K562 (cell line): ENCODE results near the gene CLTB. TPM values are rescaled to one million over a fixed set of nuclear protein-coding genes. Genes with fewer than 3 reads are reported as not detected.
A peak's percentile ranks its signal among the peaks of the same experiment; 100 is the strongest.

Source experiments
- EP300 ChIP-seq: IDR thresholded peaks from 2 replicates; pipeline ENCODE4 v1.6.1; 2012; ENCODE audit warnings: low read length, improper control_type of control experiment
- ETV6 ChIP-seq, 3 experiments: fragments of 150-350 bp in 1 of 3; sonication (generic) in 1 of 3; formaldehyde crosslinking in 1 of 3; IDR thresholded peaks; 2 replicates each; pipeline versions ENCODE4 v1.6.1 to v1.8.0; 2014 to 2022; ENCODE audit warnings: borderline replicate concordance in 2 of 3, low read depth in 2 of 3, antibody characterized with exemption in 1 of 3, low read length in 1 of 3, mild to moderate bottlenecking in 1 of 3, missing genetic modification reagents in 1 of 3
- FOXJ3 ChIP-seq: sonication (generic); formaldehyde crosslinking; IDR thresholded peaks from 2 replicates; pipeline ENCODE4 v1.4.0; 2020; ENCODE audit warnings: mild to moderate bottlenecking, missing genetic modification reagents
- FOXK1 ChIP-seq: sonication (generic); formaldehyde crosslinking; IDR thresholded peaks from 2 replicates; pipeline ENCODE4 v1.8.0; 2022; ENCODE audit warnings: missing genetic modification reagents, mild to moderate bottlenecking, borderline replicate concordance
- GATA2 ChIP-seq: sonication (generic); formaldehyde crosslinking; IDR thresholded peaks from 2 replicates; pipeline ENCODE4 v1.4.0; 2020; ENCODE audit warnings: mild to moderate bottlenecking, missing genetic modification reagents
- HDAC2 ChIP-seq: fragments of 450-650 bp; IDR thresholded peaks from 2 replicates; pipeline ENCODE4 v1.6.1; 2016; ENCODE audit warnings: mild to moderate bottlenecking
- HIVEP1 ChIP-seq: fragments of 250-450 bp; sonication (Bioruptor Pico); IDR thresholded peaks from 2 replicates; pipeline ENCODE4 v1.4.0; 2020; ENCODE audit warnings: mild to moderate bottlenecking
- JUND ChIP-seq, 2 experiments: IDR thresholded peaks; 2 replicates in 1 of 2; 3 replicates in 1 of 2; pipeline ENCODE4 v1.6.1; 2011; ENCODE audit warnings: borderline replicate concordance in 2 of 2, low read depth in 2 of 2, low read length in 2 of 2, improper control_type of control experiment in 1 of 2, missing biosample characterization in 1 of 2, missing genetic modification characterization in 1 of 2, missing genetic modification reagents in 1 of 2
- MTA3 ChIP-seq: fragments of 450-650 bp; formaldehyde crosslinking; IDR thresholded peaks from 2 replicates; pipeline ENCODE4 v1.6.1; 2017; ENCODE audit warnings: mild to moderate bottlenecking, borderline replicate concordance
- RBFOX2 ChIP-seq: fragments of 200-400 bp; formaldehyde crosslinking; IDR thresholded peaks from 2 replicates; pipeline ENCODE4 v1.6.1; 2017; ENCODE audit warnings: low read depth, mild to moderate bottlenecking, low read length, moderate library complexity
- RFX5 ChIP-seq: IDR thresholded peaks from 2 replicates; pipeline ENCODE4 v1.6.1; 2011; ENCODE audit warnings: low read depth, mild to moderate bottlenecking, improper control_type of control experiment, low read length
- SIN3B ChIP-seq: fragments of 450-650 bp; IDR thresholded peaks from 2 replicates; pipeline ENCODE4 v1.6.1; 2017; ENCODE audit warnings: low read depth, mild to moderate bottlenecking, moderate library complexity
- SRF ChIP-seq, 2 experiments: fragments of 250-450, 450-650 bp in 1 of 2; sonication (Bioruptor Pico) in 1 of 2; sonication (generic) in 1 of 2; formaldehyde crosslinking; IDR thresholded peaks; 2 replicates each; pipeline versions ENCODE4 v1.5.0 to v1.5.1; 2020 to 2022; ENCODE audit warnings: mild to moderate bottlenecking in 1 of 2, missing genetic modification reagents in 1 of 2
- TEAD4 ChIP-seq, 2 experiments: sonication (generic) in 1 of 2; formaldehyde crosslinking in 1 of 2; IDR thresholded peaks; 2 replicates each; pipeline versions ENCODE4 v1.6.1 to v1.8.0; 2012 to 2022; ENCODE audit warnings: borderline replicate concordance in 1 of 2, inconsistent platforms in 1 of 2, low read length in 1 of 2, mild to moderate bottlenecking in 1 of 2, missing genetic modification reagents in 1 of 2
- TSC22D4 ChIP-seq: fragments of 450-650 bp; IDR thresholded peaks from 2 replicates; pipeline ENCODE4 v1.6.1; 2016; ENCODE audit warnings: missing genetic modification characterization, missing biosample characterization, control low read depth
- YY1 ChIP-seq, 3 experiments: IDR thresholded peaks; 2 replicates each; pipeline ENCODE4 v1.6.1; 2011; ENCODE audit warnings: low read length in 2 of 3, mild to moderate bottlenecking in 2 of 3, moderate library complexity in 2 of 3, borderline replicate concordance in 1 of 3, control low read depth in 1 of 3, low read depth in 1 of 3; ENCODE audit not compliant: insufficient read depth in 3 of 3, insufficient replicate concordance in 2 of 3, control insufficient read depth in 1 of 3, insufficient read length in 1 of 3; ENCODE audit errors: extremely low read depth in 1 of 3
- ZNF134 ChIP-seq: fragments of 250-450 bp; sonication (Bioruptor Pico); conservative IDR thresholded peaks from 2 replicates; pipeline ENCODE4 v1.4.0; 2020
- ZNF239 ChIP-seq: fragments of 250-450 bp; sonication (Bioruptor Pico); IDR thresholded peaks from 2 replicates; pipeline ENCODE4 v1.4.0; 2020; ENCODE audit warnings: mild to moderate bottlenecking
- ZNF282 ChIP-seq: sonication (generic); formaldehyde crosslinking; IDR thresholded peaks from 2 replicates; pipeline ENCODE4 v1.8.1; 2023; ENCODE audit warnings: missing genetic modification reagents
- polyA plus RNA-seq, 8 experiments: library from polyadenylated mRNA; depleted of rRNA in 4 of 8; stranded (reverse) in 5 of 8; unstranded in 3 of 8; fragments of >200 nt; fragmentation: Nextera tagmentation in 2 of 8; fragmentation: Illumina TruSeq in 1 of 8; extraction: Ambion mirVana in 2 of 8; extraction: Trizol in 1 of 8; gene quantifications; 2 replicates each; pipeline versions ENCODE4 v1.2.1 to v1.2.3, GENCODE V29; 2011 to 2014; ENCODE audit warnings: inconsistent platforms in 1 of 8, missing spikeins in 1 of 8
- total RNA-seq, 7 experiments: library from RNA; depleted of rRNA in 6 of 7; stranded (reverse); fragments of >200 nt in 6 of 7; fragmentation: Illumina TruSeq in 2 of 7; extraction: Trizol in 2 of 7; gene quantifications; 2 replicates each; pipeline versions ENCODE4 v1.2.1 to v1.2.3, GENCODE V29; 2011 to 2021; ENCODE audit warnings: low replicate concordance in 1 of 7
- TF ChIP-seq, protein P1 (sequence below): sonication (generic); formaldehyde crosslinking; IDR thresholded peaks from 2 replicates; pipeline ENCODE4 v1.8.1; 2022; ENCODE audit warnings: missing genetic modification reagents

The CLTB gene
- total and polyA plus RNA-seq, 9 of the 15 experiments (the other 6 are each of a cell fraction or from before 2014, with no cell fraction given): 1.8 to 117 (median 39.0) TPM

DNA sequence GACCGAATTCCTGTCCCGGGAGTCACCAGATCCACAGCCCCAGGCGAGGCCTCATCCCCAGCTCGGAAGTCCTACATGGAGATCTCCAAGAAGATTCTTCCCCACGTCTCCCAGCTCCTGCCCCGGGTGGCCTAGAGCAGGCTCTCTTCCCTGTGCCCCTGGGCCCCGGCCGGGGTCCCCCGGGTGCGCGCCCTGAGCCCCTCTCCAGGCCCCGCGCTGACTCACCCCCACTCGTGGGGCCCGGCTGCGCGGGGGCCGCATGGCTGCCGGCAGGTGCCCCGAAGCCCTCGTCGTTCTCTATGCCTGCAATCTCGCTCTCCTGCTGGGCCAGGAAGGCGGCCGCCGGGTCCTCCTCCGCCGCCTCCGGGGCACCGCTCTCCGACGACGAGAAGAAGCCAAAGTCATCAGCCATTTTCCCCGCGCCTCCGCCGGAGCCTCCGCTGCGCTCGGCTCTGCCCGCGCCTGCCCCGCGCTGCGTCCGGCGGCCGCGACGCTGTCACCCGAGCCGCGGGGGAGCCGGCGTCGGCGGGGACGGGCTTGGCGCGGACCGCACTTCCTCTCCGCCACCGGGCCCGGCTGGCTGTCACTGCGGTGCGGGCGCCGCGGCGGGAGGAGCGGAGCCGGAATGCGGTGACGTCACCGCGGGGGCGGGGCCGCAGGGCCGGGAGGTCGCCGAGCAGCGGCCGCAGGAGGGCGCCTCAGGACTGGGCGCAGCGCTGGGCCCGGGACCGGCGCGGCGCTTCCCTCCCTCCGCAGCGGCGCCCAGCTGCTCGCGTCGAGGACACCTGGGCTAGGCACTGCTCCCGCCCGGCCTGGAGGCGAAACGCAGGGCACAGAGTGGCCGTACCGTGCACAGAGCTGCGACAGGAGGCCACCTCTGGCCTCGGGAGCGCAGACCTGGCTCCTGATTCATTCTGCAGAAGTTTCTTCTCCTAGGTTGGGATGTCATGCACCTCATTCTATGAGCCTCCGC lies at the start of gene CLTB (continued):
- TF ChIP-seq RBFOX2 (peak; percentile 86), JUND (IDR thresholded peaks at IDR 0.05; ENCODE audit: borderline replicate concordance, low read depth, low read length) (peak; percentile 95), JUND (tag; IDR thresholded peaks at IDR 0.05; ENCODE audit: borderline replicate concordance, low read depth, low read length) (peak; percentile 75; the same call in 1 of the 3 replicates), ZNF239 (no peak; the same call in 1 of the 2 replicates), YY1 (IDR thresholded peaks at IDR 0.05; ENCODE audit: borderline replicate concordance in 1 of 3, control insufficient read depth in 1 of 3, extremely low read depth in 1 of 3, insufficient read depth in 3 of 3, insufficient read length in 1 of 3, insufficient replicate concordance in 2 of 3, low read depth in 1 of 3, low read length in 2 of 3) (peak in 2 of 3 experiments; percentile 75 to 77), TSC22D4 (tag) (no peak), SIN3B (peak; percentile 77), HIVEP1 (CRISPR knock-in tag) (no peak), RFX5 (no peak), GATA2 (CRISPR knock-in tag) (no peak), ETV6 (IDR thresholded peaks at IDR 0.05; ENCODE audit: borderline replicate concordance in 1 of 2, low read depth in 2 of 2, low read length in 1 of 2) (no peak), ETV6 (CRISPR knock-in tag; IDR thresholded peaks at IDR 0.05; ENCODE audit: borderline replicate concordance) (no peak), SRF (CRISPR knock-in tag; IDR thresholded peaks at IDR 0.05) (no peak), EP300 (no peak), TEAD4 (IDR thresholded peaks at IDR 0.05; ENCODE audit: low read length) (peak; percentile 77), TEAD4 (CRISPR knock-in tag; IDR thresholded peaks at IDR 0.05; ENCODE audit: borderline replicate concordance) (no peak; the same call in 1 of the 2 replicates), FOXK1 (CRISPR knock-in tag) (no peak), MTA3 (no peak; the same call in none of the 2 replicates), ZNF134 (CRISPR knock-in tag) (no peak), FOXJ3 (CRISPR knock-in tag) (no peak), ZNF282 (no peak), HDAC2 (no peak)
- TF ChIP-seq, protein P1, sequence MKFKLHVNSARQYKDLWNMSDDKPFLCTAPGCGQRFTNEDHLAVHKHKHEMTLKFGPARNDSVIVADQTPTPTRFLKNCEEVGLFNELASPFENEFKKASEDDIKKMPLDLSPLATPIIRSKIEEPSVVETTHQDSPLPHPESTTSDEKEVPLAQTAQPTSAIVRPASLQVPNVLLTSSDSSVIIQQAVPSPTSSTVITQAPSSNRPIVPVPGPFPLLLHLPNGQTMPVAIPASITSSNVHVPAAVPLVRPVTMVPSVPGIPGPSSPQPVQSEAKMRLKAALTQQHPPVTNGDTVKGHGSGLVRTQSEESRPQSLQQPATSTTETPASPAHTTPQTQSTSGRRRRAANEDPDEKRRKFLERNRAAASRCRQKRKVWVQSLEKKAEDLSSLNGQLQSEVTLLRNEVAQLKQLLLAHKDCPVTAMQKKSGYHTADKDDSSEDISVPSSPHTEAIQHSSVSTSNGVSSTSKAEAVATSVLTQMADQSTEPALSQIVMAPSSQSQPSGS (CRISPR knock-in tag): peak; percentile 94; the same call in 1 of the 2 replicates
